Large intestine (tissue), 3 donors: ENCODE results near the gene TMEM107. TPM values are rescaled to one million over a fixed set of nuclear protein-coding genes. Genes with fewer than 3 reads are reported as not detected.

Experiments
- DNase-seq, 2 donors: peaks; one replicate each; pipeline versions ENCODE4 v3.0.0 to v3.0.0-alpha.2; 2013
- H3K27ac ChIP-seq: one replicate; pipeline ENCODE4 v1.5.1; 2013; ENCODE audit warnings: low read length
- H3K27me3 ChIP-seq: 2 replicates; pipeline ENCODE4 v1.6.1; 2013; ENCODE audit warnings: low read length; ENCODE audit not compliant: control insufficient read depth, insufficient read depth
- H3K36me3 ChIP-seq: 2 replicates; pipeline ENCODE4 v1.6.1; 2013; ENCODE audit warnings: low read length; ENCODE audit not compliant: control insufficient read depth, insufficient read depth
- H3K4me1 ChIP-seq: one replicate; pipeline ENCODE4 v1.6.1; 2013; ENCODE audit warnings: low read length; ENCODE audit not compliant: control insufficient read depth, insufficient read depth
- H3K4me3 ChIP-seq: one replicate; pipeline ENCODE4 v1.5.1; 2013; ENCODE audit warnings: low read length
- H3K9me3 ChIP-seq: one replicate; pipeline ENCODE4 v1.6.1; 2013; ENCODE audit warnings: mild to moderate bottlenecking, low read depth, low read length, moderate library complexity; ENCODE audit not compliant: control insufficient read depth
- WGBS: methylation state at CpG from one replicate; pipeline ENCODE4 v1.1.5; 2013; ENCODE audit warnings: low lambda C conversion rate; ENCODE audit not compliant: insufficient coverage; 5-methylcytosine and 5-hydroxymethylcytosine counted together
- polyA plus RNA-seq: library from polyadenylated mRNA; unstranded; fragments of 120-200 nt; gene quantifications from one replicate; pipeline ENCODE4 v1.2.1, GENCODE V29; 2013

TMEM107 gene
- polyA plus RNA-seq, 1 donor, result 11.4 TPM

- no peak overlapping the region for H3K4me3 ChIP-seq
- no peak for DNase-seq
- peaks cover 22% of the 10 kb centered on the region for H3K4me1 ChIP-seq
- no peak overlapping the region for H3K27ac ChIP-seq
- H3K36me3 ChIP-seq, result peaks cover 65% of the 10 kb centered on the region
- no CpG with 5 or more reads among the region's 13 CpGs for WGBS
- H3K9me3 ChIP-seq, result no peaks in the 10 kb centered on the region
- no peaks in the 10 kb centered on the region for H3K27me3 ChIP-seq
Measured at GRCh38 chr17:8147805-8148404, 28.3 kb downstream of the TMEM107 start.

- no peak overlapping the region for H3K4me3 ChIP-seq
- H3K9me3 ChIP-seq, result no peaks in the 10 kb centered on the region
- DNase-seq, result no peak
- H3K36me3 ChIP-seq, result peaks cover 71% of the 10 kb centered on the region
- peaks cover 17% of the 10 kb centered on the region for H3K4me1 ChIP-seq
- WGBS, result no CpG with 5 or more reads among the region's 26 CpGs
- H3K27ac ChIP-seq, result no peak overlapping the region
- H3K27me3 ChIP-seq, result no peaks in the 10 kb centered on the region
Measured at GRCh38 chr17:8147141-8147804, 28.9 kb downstream of the TMEM107 start.

DNA sequence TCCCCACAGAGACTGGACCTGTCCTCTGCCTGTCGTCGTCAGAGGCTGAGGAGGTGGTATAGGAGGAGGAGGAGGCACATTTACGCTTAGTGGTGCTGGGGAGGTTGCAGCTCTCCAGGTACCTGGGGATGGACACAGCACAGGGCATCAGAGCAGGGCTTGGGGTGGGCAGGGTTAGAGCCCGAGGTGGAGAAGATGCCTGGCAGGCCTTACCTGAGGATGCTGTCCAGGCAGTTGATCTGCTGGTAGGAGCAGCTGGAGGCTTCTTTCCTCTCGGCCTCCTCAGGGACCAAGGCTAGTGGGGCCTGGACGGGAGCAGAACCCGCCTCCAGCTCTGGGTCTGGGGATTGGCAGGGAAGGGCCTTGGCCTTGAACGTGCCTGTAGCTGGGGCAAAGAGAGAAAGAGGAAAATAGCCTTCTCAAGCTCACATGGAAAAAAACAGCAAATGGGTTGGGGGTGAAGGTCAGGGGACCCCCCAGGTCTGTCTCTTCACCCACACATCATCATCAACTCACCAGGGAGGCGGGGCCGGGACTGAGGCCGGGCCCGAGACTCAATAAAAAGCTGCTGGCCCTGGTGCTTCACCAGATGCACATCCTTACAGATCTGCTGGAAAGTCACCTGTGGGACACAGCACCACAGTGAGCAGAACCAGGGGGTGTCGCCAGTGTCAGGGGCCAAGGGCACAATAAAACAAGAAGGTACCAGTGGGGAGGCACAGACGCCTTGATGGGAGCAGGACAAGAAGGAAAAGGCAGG is 29.6 kb downstream of the TMEM107 start:
- Histone ChIP-seq H3K4me3 (no peak overlapping the region), H3K4me1 (peaks cover 11% of the 10 kb centered on the region), H3K36me3 (peaks cover 78% of the 10 kb centered on the region), H3K27ac (no peak overlapping the region), H3K27me3 (no peaks in the 10 kb centered on the region), H3K9me3 (no peaks in the 10 kb centered on the region)
- no peak for DNase-seq
- 100% methylated on average over 1 of the region's 14 CpGs for WGBS

GRCh38 chr17:8145811-8146210 is 30.4 kb downstream of the TMEM107 start:
- Histone ChIP-seq H3K27ac (no peak overlapping the region), H3K27me3 (no peaks in the 10 kb centered on the region), H3K4me1 (peaks cover 6% of the 10 kb centered on the region), H3K36me3 (peaks cover 85% of the 10 kb centered on the region), H3K9me3 (no peaks in the 10 kb centered on the region), H3K4me3 (no peak overlapping the region)
- WGBS, result no CpG with 5 or more reads among the region's 12 CpGs
- no peak for DNase-seq

- no peaks in the 10 kb centered on the region for H3K4me1 ChIP-seq
- no peak overlapping the region for H3K4me3 ChIP-seq
- no peaks in the 10 kb centered on the region for H3K9me3 ChIP-seq
- no peak for DNase-seq
- WGBS, result no CpG with 5 or more reads among the region's 15 CpGs
- no peaks in the 10 kb centered on the region for H3K27me3 ChIP-seq
- peaks cover 88% of the 10 kb centered on the region for H3K36me3 ChIP-seq
- no peak overlapping the region for H3K27ac ChIP-seq
Measured at GRCh38 chr17:8144401-8145231, 31.6 kb downstream of the TMEM107 start.

DNA sequence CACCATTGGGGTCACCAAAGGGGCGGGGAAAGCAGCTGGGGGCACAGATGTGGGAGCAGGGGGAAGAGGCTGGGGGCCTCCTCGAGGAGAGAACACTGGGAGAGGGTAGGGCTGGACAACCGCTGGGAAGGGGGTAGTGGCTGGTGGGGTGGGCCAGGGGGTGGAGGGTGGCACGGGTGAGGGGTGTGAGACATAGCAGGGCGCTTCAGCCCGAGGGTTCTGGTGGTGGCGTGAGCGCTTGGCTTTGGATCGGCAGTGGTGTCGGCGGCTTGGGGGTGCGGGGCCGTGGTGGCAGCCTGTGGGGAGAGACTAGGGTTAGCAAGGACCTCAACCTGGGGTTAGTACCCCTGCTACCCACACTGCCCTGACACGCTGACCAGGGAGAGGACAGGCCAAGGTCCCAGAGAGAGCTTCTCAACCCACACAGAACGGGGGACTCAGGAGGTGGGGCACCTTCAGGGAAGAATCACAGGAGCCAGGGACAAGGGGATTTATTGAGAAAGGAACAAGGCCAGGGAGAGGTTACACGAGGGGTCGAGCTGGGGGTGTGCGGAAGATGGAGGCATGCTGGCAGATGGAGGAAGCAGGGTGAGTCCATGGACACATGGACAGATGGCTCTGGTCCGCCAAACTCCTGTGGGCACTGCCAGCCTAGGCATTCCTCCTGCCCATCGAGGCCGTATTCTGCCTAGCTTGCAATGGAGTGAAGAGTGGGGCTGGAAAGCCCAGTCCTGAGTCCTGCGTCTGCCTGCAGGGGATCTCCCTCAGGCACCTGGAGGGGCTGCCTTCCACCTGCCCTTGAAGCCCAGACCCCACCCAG is 32.4 kb downstream of the TMEM107 start:
- H3K36me3 ChIP-seq, result peaks cover 82% of the 10 kb centered on the region
- peaks cover 3% of the 10 kb centered on the region for H3K4me1 ChIP-seq
- H3K27ac ChIP-seq, result no peak overlapping the region
- WGBS, result 100% methylated on average over 1 of the region's 22 CpGs
- no peaks in the 10 kb centered on the region for H3K27me3 ChIP-seq
- H3K4me3 ChIP-seq, result no peak overlapping the region
- DNase-seq, result no peak
- no peaks in the 10 kb centered on the region for H3K9me3 ChIP-seq

DNA sequence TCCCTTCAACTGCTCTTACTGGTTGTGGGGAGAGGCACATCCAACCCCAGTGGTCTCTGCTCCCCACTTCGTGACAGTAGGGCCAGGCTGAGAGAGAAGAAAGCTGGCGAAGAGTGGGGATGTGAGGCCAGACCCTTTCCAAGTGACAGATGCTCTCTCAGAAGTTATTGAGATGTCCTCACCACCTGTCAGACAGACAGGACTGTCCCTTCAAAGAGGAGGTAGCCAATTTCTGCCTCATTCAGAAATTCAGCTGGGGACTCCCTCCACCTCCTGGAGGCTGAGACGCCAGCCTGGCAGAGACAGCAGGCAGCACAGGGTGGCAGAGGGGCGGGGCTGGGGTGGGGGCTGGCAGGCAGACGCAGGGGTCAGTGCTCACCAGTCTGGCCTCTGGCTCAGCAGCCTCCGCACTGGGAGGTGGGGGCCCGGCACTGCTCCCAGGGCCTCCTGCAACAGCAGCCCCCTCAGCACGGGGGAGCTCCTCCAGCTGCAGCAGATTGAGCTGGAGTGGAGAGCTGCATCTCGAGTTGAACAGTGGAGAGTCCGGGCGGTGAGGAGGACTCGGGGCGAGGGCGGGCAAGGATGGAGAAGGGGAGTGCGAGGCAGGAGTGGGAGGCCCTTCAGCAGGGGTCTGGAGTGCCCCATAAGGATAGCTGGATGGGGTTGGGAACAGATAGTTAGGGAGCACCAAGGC is 33.1 kb downstream of the TMEM107 start:
- H3K4me3 ChIP-seq, result no peak overlapping the region
- H3K27me3 ChIP-seq, result no peaks in the 10 kb centered on the region
- H3K4me1 ChIP-seq, result peaks cover 7% of the 10 kb centered on the region
- no peak for DNase-seq
- H3K9me3 ChIP-seq, result no peaks in the 10 kb centered on the region
- no peak overlapping the region for H3K27ac ChIP-seq
- H3K36me3 ChIP-seq, result peaks cover 75% of the 10 kb centered on the region
- no CpG with 5 or more reads among the region's 15 CpGs for WGBS

GRCh38 chr17:8142158-8142886 is 33.9 kb downstream of the TMEM107 start:
- no peak overlapping the region for H3K4me3 ChIP-seq
- H3K27ac ChIP-seq, result no peak overlapping the region

DNA sequence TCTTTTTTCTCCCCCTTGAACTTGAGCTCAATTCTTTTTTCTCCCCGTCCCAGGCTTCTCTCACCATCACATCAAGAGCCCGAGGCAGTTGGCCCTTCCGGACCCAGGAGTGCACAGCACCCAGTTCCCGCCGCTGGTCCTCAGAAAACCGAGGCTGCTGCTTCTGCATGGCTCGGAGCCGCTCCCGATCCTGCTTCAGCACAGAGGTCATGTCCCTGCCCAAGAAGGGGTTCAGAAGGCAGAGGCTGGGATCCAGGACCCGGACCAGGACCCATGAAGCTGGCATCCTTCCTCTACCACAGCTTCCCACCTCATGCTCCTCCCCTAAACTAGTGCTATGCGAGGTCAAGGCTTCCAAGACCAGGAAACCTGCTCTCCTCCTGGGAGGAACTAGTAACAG is 34.4 kb downstream of the TMEM107 start:
- H3K36me3 ChIP-seq, result peaks cover 62% of the 10 kb centered on the region
- no CpG with 5 or more reads among the region's 11 CpGs for WGBS
- H3K4me1 ChIP-seq, result peaks cover 13% of the 10 kb centered on the region
- no peak overlapping the region for H3K27ac ChIP-seq
- H3K27me3 ChIP-seq, result no peaks in the 10 kb centered on the region
- H3K4me3 ChIP-seq, result no peak overlapping the region
- no peak for DNase-seq
- no peaks in the 10 kb centered on the region for H3K9me3 ChIP-seq

More at GRCh38 chr17:8142158-8142886, 33.9 kb downstream of the TMEM107 start:
- peaks cover 68% of the 10 kb centered on the region for H3K36me3 ChIP-seq
- no peaks in the 10 kb centered on the region for H3K27me3 ChIP-seq
- no peak for DNase-seq
- no CpG with 5 or more reads among the region's 23 CpGs for WGBS
- H3K4me1 ChIP-seq, result peaks cover 13% of the 10 kb centered on the region
- H3K9me3 ChIP-seq, result no peaks in the 10 kb centered on the region
